Measurements from ENCODE around the gene DPP9. TPM values are rescaled to one million over a fixed set of nuclear protein-coding genes. Genes with fewer than 3 reads are reported as not detected.

Gene DPP9
- total and polyA plus RNA-seq, 2 of the 8 experiments (the other 6 are each of a cell fraction or from before 2014, with no cell fraction given) = 11.6 to 40.7 TPM

GRCh38 chr19:4657262-4657661 is 66.4 kb downstream of the DPP9 start:
- Histone ChIP-seq H3K56ac (replicated peaks; ENCODE audit: insufficient read length, low read depth, low read length) (no peak overlapping the region), H3K14ac (ENCODE audit: insufficient read length) (no peak overlapping the region), H3K27ac (ENCODE audit: low read depth, low read length) (no peak overlapping the region), H3K36me3 (ENCODE audit: control insufficient read depth in 2 of 4, insufficient read depth in 4 of 4, low read length in 3 of 4) (peaks cover 2 to 10% (median 8%) of the 10 kb centered on the region in 4 experiments; a peak in 6 of 8 replicates), H3K23ac (ENCODE audit: insufficient read length) (no peak overlapping the region), H3K23me2 (ENCODE audit: low read depth, low read length) (no peaks in the 10 kb centered on the region), H2BK5ac (ENCODE audit: low read depth, low read length) (no peak overlapping the region), H4K91ac (replicated peaks; ENCODE audit: insufficient read length, low read length) (no peak overlapping the region), H3K4me3 (ENCODE audit: extremely low read depth in 1 of 4, insufficient read depth in 2 of 4, low read depth in 3 of 4, low read length in 4 of 4) (no peak overlapping the region), H3K9ac (replicated peaks in 1 of 4; ENCODE audit: extremely low read depth in 1 of 4, low read depth in 3 of 4, low read length in 3 of 4) (no peak overlapping the region), H3K9me3 (ENCODE audit: insufficient read depth in 2 of 2, low read depth in 1 of 2, low read length in 1 of 2) (no peaks in the 10 kb centered on the region), H3K27me3 (replicated peaks in 1 of 4; ENCODE audit: control insufficient read depth in 3 of 4, extremely low read depth in 1 of 4, insufficient read depth in 3 of 4, low read length in 3 of 4) (no peaks in the 10 kb centered on the region), H4K5ac (ENCODE audit: insufficient read length, low read depth, low read length) (no peak overlapping the region), H3K4me1 (replicated peaks in 1 of 4; ENCODE audit: control insufficient read depth in 3 of 4, insufficient read depth in 4 of 4, low read length in 3 of 4) (no peaks in the 10 kb centered on the region), H3K79me2 (ENCODE audit: control insufficient read depth in 1 of 2, insufficient read depth in 2 of 2, low read length in 2 of 2) (no peaks in the 10 kb centered on the region), H4K8ac (ENCODE audit: extremely low read depth, insufficient read depth, low read length) (no peak overlapping the region), H2BK20ac (ENCODE audit: low read length) (no peak overlapping the region), H3K79me1 (ENCODE audit: low read depth, low read length) (no peaks in the 10 kb centered on the region), H2BK12ac (ENCODE audit: low read depth, low read length) (no peak overlapping the region), H2BK15ac (ENCODE audit: low read length) (no peak overlapping the region), H3K18ac (ENCODE audit: extremely low read depth, low read length) (no peak overlapping the region), H3K4ac (replicated peaks; ENCODE audit: insufficient read length, low read depth, low read length) (no peak overlapping the region), H4K20me1 (replicated peaks in 1 of 2; ENCODE audit: control insufficient read depth in 1 of 2, insufficient read depth in 2 of 2, low read length in 2 of 2) (peaks cover 0 to 6% of the 10 kb centered on the region in 2 experiments), H2AFZ (ENCODE audit: low read length) (no peak overlapping the region), H2BK120ac (replicated peaks; ENCODE audit: low read depth, low read length) (no peak overlapping the region), H2AK5ac (ENCODE audit: low read depth, low read length) (no peak overlapping the region), H3K4me2 (ENCODE audit: insufficient read depth in 1 of 2, low read depth in 2 of 2, low read length in 2 of 2) (no peak overlapping the region)
- DNase-seq (ENCODE audit: low read depth in 1 of 2, low spot score in 2 of 2) = no peak
- 83% methylated on average over 4 of the region's 14 CpGs; no CpG with 5 or more reads in 1 of the 2 experiments for WGBS, 2 experiments (ENCODE audit: extremely low coverage in 1 of 2, insufficient coverage in 1 of 2, insufficient read length in 1 of 2, insufficient replicate concordance in 2 of 2, low coverage in 1 of 2, low lambda C conversion rate in 2 of 2, missing lambda C conversion rate in 1 of 2)
- no peak for FAIRE-seq
- POLR2A ChIA-PET (ENCODE audit: partially characterized antibody) = interaction anchor here (1.3 kb wide), 1 partner anchor 17 kb away, joined by 4 read pairs; no protein-coding TSS in a partner anchor
- CTCF ChIA-PET (ENCODE audit: partially characterized antibody) = interaction anchor here (1.6 to 2.0 kb wide), 3 partner anchors 21 to 78 kb away, joined by 3 to 5 read pairs (median 4); no protein-coding TSS in a partner anchor
- no peak for TF ChIP-seq RFX5 (IDR thresholded peaks at IDR 0.05; ENCODE audit: borderline replicate concordance, low read depth, low read length)
- TF ChIP-seq ZNF274 (IDR thresholded peaks at IDR 0.05; ENCODE audit: borderline replicate concordance, extremely low read depth, low read length) = no peak
- no peak for TF ChIP-seq SIN3A (conservative IDR thresholded peaks at IDR 0.05 in 1 of 2, IDR thresholded peaks at IDR 0.05 in 1 of 2; ENCODE audit: low read depth in 1 of 2, low read length in 2 of 2)
- TF ChIP-seq GTF2F1 (IDR thresholded peaks at IDR 0.05; ENCODE audit: borderline replicate concordance, low read depth, low read length) = no peak
- no peak for TF ChIP-seq CHD1 (IDR thresholded peaks at IDR 0.05; ENCODE audit: low read depth, low read length)
- TF ChIP-seq CBX8 (IDR thresholded peaks at IDR 0.05; ENCODE audit: borderline replicate concordance, low read depth, low read length) = no peak
- TF ChIP-seq CBX5 (IDR thresholded peaks at IDR 0.05; ENCODE audit: low read depth, low read length) = no peak
- TF ChIP-seq BACH1 (IDR thresholded peaks at IDR 0.05; ENCODE audit: low read length) = no peak
- TF ChIP-seq SP1 (IDR thresholded peaks at IDR 0.05; ENCODE audit: low read depth, low read length) = no peak
- no peak for TF ChIP-seq ATF3 (IDR thresholded peaks at IDR 0.05; ENCODE audit: insufficient read depth, low read depth, low read length)
- TF ChIP-seq RNF2 (IDR thresholded peaks at IDR 0.05; ENCODE audit: borderline replicate concordance, low read depth, low read length, missing control alignments, poor library complexity, severe bottlenecking) = no peak
- TF ChIP-seq SIX5 (IDR thresholded peaks at IDR 0.05; ENCODE audit: low read depth, low read length) = no peak
- TF ChIP-seq BRCA1 (IDR thresholded peaks at IDR 0.05; ENCODE audit: low read depth, low read length) = no peak
